ENCODE results near the gene INPP5A.
"Not testable (repeated sequence)": the region's sequence is repeated elsewhere in the genome, so short reads cannot be mapped to it uniquely, and the experiment has no call there.

The INPP5A gene

DNA sequence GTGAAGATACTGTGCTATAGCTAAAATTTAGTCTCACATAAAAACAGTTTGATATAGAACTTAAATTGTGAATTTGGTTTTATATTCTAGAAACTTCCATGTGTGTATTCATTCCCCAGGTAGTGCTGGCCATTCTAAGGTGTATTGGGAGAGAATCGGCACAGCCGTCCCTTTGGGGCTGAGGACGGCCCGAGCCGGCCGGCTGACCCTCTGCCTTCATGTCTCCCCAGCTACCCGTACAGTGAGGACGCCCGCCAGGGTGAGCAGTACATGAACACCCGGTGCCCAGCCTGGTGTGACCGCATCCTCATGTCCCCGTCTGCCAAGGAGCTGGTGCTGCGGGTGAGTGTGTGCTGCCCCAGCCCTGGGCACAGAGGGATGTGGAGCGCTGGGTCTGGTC lies 239.9 kb downstream of the INPP5A start:
- DNase-seq, result no peak

- no peak for DNase-seq
Observed at GRCh38 chr10:132779549-132780294, 242.1 kb downstream of the INPP5A start.

- no peak for DNase-seq
Observed at GRCh38 chr10:132780356-132780755, 242.8 kb downstream of the INPP5A start.

DNA sequence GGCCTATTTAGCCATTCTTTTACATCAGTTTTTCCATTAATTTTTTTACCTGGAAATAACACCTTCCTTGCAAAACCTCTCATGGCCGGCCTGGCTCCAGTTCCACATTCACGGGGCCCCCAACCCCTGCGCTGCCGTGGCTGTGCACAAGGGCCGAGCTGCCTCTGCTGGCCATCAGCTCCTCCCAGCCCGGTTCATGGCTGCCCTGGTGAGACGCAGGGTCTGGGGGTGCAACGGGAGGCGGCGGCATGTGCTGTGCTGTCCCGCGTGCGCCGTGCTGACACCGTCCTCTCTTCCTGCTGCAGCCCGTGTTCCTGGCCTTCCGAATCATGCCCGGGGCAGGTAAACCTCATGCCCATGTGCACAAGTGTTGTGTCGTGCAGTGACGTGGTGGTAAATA lies 244.0 kb downstream of the INPP5A start:
- DNase-seq, result no peak

DNA sequence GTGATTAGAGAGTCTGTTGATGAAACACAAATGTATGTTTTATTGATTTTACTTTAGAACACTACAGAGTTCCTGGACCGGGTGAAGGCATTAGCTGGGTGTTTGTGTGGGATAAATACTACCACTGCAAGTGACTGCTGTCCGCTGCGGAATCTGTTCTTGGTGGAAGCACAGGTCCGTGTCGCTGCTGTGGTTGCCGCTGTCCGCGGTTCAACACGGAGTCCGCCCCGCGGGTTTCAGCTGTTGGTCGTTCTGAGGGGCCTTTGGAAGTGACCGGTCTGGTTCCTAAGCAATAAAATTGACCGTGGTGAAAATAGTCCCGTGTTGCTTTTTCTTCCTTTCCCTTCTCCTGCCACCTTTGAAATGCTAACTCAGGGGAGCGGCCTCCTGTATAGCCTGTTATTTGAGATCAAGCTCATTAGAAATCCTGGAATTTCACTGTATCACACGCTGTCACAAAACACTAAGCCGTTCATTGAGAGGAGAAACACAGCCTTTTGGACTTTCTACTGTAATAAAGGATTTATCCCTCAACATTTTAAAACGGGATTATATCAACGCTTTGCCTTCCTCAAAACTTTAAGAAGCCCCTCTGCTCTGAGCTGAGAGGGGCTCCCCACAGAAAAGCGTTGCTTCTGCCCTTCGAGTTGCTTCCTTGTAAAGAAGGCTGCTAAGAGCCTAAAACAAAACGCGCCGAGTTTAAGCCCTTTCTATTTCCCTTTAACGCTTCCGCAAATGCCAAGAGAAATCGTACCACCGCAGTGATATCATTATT lies 245.8 kb downstream of the INPP5A start:
- no peak for DNase-seq

DNA sequence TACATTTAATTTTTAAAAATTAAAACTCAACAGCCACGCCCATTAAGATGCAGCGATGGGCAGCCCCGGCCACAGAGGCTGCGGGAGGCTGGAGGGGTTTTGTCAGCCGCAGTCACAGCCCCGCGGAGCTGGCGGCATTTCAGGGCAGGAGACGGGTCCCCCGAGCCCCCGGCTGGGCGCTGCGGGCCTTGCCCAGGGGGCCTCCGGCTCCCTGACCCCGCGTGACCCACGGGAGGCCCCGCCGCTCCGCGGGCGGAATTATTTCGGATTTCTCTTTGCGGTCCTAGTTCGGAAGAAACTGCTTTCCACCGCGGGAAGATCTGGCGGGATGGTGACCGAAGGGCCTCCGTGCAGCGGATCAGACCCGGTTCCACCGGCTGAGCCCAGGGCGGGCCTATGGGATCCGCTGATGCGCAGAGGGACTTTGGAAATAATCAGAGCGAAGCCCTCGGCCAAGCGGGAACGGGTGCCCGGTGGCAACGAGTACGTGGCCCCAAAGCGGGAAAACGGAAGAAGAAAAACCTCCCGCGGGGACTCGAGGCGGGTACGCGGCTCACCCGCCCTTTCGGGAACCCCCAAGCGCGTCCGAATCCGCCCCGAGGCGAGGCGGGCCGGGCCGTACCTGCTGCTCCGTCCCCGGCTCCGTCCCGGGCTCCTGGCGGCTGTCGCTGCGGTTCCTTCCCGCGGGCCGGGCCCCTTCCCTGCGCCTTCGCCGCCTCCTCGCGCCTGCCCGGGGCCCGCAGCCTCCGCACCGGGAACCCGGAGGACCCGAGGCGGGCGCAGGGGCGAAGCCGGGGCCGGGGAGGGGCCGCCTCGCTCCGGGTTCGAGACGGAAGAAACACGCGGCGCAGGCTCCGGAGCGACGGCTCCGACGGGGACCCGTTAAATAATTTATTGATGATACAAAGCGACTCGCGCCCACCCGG lies 246.6 kb downstream of the INPP5A start:
- no peak for DNase-seq

DNA sequence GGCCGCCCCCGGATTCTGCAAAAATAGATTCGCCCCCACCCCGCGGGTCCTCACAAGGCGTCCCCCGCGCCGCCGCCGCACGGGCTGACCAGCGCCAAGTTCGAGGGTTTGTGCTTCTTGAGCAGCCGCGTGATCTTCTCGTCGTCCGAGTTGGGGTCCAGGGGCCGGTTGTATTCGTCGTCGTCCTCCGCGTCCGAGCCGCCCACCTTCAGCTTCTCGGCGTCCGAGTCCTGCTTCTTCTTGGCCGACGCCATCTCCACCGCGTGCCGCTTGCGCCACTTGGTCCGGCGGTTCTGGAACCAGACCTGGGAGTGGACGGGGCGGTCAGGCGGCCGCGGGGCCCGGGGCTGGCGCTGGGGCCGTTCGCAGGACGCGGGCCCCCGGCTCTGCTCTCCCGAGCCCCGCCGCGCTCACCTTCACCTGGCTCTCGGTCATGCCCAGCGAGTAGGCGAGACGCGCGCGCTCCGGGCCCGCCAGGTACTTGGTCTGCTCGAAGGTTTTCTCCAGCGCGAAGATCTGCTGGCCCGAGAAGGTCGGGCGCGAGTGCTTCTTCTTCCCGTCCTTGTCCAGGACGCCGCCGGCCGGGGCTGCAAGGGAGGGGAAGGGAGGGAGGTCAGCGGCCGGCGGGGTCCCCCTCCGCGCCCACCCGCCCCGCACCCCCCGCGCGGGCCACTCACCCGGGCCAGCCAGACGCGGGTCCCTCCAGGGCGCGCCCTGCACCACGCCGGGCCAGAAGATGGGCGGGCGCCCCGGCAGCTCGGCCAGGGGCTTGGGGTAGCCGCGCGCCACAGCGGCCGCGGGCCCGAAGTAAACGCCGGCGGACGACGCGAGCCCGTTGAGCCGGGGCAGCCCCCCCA lies 247.5 kb downstream of the INPP5A start:
- DNase-seq, result no peak

DNA sequence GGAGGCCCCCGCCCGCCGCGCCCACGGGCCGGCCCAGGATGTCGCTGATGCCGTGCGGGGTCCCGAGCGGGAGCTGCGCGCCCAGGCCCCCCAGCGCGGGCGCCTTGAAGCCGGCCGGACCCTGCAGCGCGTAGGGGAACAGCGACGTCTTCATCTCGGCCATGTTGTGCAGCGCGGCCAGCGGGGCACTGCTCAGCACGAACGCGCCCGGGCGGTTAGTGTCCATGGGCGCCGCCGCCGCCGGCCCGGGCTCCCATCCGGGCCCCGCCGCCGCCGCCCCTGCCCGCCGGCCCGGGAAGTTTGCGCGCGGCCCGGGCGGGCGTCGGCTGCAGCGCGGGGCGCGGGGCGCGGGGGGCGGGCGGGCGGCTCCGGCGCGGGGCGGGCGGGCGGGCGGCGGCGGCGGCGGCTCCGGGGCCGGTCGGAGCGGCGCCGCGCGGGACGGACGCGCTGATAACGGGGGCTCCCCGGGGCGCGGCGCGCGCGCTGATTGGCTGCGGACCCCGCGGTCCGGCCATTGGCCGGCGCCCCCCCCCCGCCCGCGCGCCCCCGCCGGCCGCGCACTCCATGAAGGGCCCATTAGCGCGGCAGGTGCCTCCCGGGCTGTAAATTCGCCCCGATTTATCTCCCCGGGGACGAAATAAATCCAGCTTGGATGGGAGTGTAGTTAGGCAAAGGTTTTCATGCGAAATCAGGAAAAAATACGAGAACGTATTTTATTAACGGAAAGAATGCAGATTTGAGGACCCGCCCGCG lies 248.3 kb downstream of the INPP5A start, which contains the start of gene NKX6-2:
Gene NKX6-2, minus strand, starts transcription at position 425 of the 753 bp plus-strand sequence. Its CDS starts 199 bp downstream, at position 226.
- DNase-seq, result no peak

DNA sequence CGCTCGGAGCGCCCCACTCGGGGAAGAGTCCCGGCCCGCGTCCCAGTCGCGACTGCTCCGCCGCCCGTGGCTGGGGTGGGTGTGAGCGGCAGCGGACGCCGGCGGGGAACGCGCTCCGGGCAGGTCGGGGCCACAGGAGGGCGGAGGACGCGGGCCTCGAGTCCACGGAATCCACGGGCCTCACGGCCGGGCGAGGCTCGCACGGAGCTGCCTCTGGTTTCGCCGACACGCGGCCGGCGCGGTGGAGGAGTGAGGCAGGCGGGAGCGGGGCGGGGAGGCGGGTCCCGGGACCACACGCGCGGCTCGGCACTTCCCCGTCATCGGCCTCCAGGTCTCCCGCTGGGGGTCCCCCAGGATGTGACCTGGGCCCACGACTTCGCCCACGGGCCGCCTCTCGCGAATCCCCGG lies 248.9 kb downstream of the INPP5A start:
- DNase-seq, result no peak

GRCh38 chr10:132786884-132787494 lies 249.4 kb downstream of the INPP5A start:
- no peak for DNase-seq

GRCh38 chr10:132787495-132788179 lies 250.1 kb downstream of the INPP5A start:
- DNase-seq, result no peak

GRCh38 chr10:132788180-132788830 lies 250.7 kb downstream of the INPP5A start:
- DNase-seq, result no peak

GRCh38 chr10:132788831-132789219 lies 251.2 kb downstream of the INPP5A start:
- DNase-seq, result no peak

DNA sequence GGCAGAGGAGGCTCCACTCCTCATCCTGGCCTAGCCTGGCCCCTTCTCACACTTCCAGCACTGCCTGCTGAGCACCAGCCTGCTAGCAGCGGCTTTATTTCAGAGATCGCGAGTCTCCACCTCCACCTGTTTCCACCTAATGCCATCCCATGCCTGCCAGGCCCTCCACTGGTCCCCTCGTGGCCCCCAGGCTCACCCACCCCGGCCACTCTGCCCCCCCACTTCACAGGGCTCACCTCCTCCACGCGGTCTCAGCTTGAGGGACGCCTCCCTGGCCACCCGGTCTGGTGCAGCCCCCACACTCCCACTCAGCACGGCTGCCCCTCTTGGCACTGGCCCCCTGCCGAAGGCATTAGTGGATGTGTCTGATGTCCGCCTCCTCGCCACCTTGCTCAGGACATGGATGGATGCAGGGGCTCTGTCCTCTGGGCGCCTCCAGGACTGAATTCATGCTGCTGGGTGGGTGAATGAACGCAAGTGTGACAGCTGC lies 252.1 kb downstream of the INPP5A start:
- no peak for DNase-seq

- DNase-seq, result no peak
Observed at GRCh38 chr10:132790470-132790869, 252.9 kb downstream of the INPP5A start.

GRCh38 chr10:132790934-132791829 lies 253.6 kb downstream of the INPP5A start:
- no peak for DNase-seq

- not testable (repeated sequence) for DNase-seq
Observed at GRCh38 chr10:132792099-132792498, 254.5 kb downstream of the INPP5A start.

DNA sequence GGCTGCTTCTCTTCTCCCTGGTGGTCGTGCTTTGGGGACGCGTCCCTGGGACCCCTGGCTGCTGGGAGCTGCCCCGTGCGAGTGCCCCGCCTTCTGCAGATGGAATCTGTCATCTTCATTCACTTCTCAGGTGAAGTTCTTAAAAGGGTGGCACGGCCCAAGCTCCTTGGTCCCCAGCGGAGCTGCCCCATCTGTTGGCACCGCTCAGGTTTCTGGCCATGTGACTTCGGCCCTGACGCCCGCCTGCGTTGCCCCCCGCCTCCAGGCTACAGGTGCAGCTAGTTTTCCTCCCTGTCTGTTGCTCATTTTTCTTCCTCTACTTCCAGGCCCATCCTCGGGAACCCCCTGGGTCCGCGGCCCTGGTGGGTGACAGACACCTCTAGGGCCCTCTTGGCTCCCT lies 255.2 kb downstream of the INPP5A start:
- no peak for DNase-seq

Measured in NCI-H2227 treated with DMSO at 0.1 percent for 48 hours (cell line).